Keratinocyte (primary cell): ENCODE data around the gene CFAP61. TPM values are rescaled to one million over a fixed set of nuclear protein-coding genes. Genes with fewer than 3 reads are reported as not detected.

Experiments
- DNase-seq: peaks from one replicate; pipeline ENCODE4 v3.0.0-alpha.2; 2011; ENCODE audit warnings: low read depth, missing footprints, low spot score
- FAIRE-seq: peaks from 2 replicates; lab custom pipeline; 2011; peaks lifted over from hg19 to GRCh38; lab: Jason Lieb, UNC
- H2AFZ ChIP-seq: 2 replicates; pipeline ENCODE4 v1.6.0; 2012; ENCODE audit warnings: low read length, control low read depth, inconsistent platforms; ENCODE audit not compliant: control insufficient read depth
- H3K27ac ChIP-seq: 2 replicates; pipeline ENCODE4 v1.5.1; 2011; ENCODE audit warnings: low read length; ENCODE audit not compliant: control insufficient read depth, insufficient read depth
- H3K27me3 ChIP-seq: 3 replicates; pipeline ENCODE4 v1.6.0; 2011; ENCODE audit warnings: low read length; ENCODE audit not compliant: control insufficient read depth, insufficient read depth; ENCODE audit errors: extremely low read depth
- H3K36me3 ChIP-seq, 2 experiments: 2 replicates in 1 of 2; 3 replicates in 1 of 2; pipeline ENCODE4 v1.5.1; 2011; ENCODE audit warnings: low read length in 2 of 2, mild to moderate bottlenecking in 1 of 2; ENCODE audit not compliant: control insufficient read depth in 2 of 2, insufficient read depth in 2 of 2; ENCODE audit errors: extremely low read depth in 1 of 2
- H3K4me1 ChIP-seq: 3 replicates; pipeline ENCODE4 v1.5.1; 2011; ENCODE audit warnings: low read length; ENCODE audit not compliant: control insufficient read depth, insufficient read depth; ENCODE audit errors: extremely low read depth
- H3K4me2 ChIP-seq: 3 replicates; pipeline ENCODE4 v1.6.0; 2011; ENCODE audit warnings: low read depth, low read length; ENCODE audit not compliant: control insufficient read depth, insufficient read depth; ENCODE audit errors: extremely low read depth
- H3K4me3 ChIP-seq, 3 experiments: fragments of 200-600 bp in 1 of 3; sonication (generic) in 1 of 3; 2 replicates in 2 of 3; 3 replicates in 1 of 3; pipeline ENCODE4 v1.5.1; 2011 to 2016; ENCODE audit warnings: low read length in 3 of 3, mild to moderate bottlenecking in 3 of 3, control low read depth in 2 of 3, inconsistent platforms in 1 of 3, low read depth in 1 of 3, mixed read lengths in 1 of 3, mixed run types in 1 of 3, moderate library complexity in 1 of 3; ENCODE audit not compliant: control insufficient read depth in 2 of 3, insufficient read depth in 2 of 3; ENCODE audit errors: extremely low read depth in 1 of 3
- H3K79me2 ChIP-seq: 2 replicates; pipeline ENCODE4 v1.6.0; 2012; ENCODE audit warnings: low read length; ENCODE audit not compliant: control insufficient read depth, insufficient read depth
- H3K9ac ChIP-seq: 3 replicates; pipeline ENCODE4 v1.6.0; 2011; ENCODE audit warnings: low read length; ENCODE audit not compliant: control insufficient read depth, insufficient read depth; ENCODE audit errors: extremely low read depth
- H3K9me1 ChIP-seq: 3 replicates; pipeline ENCODE4 v1.6.0; 2011; ENCODE audit warnings: low read length; ENCODE audit not compliant: control insufficient read depth, insufficient read depth; ENCODE audit errors: extremely low read depth
- H3K9me3 ChIP-seq: 2 replicates; pipeline ENCODE4 v1.5.1; 2012; ENCODE audit warnings: low read depth, low read length; ENCODE audit not compliant: control insufficient read depth
- H4K20me1 ChIP-seq: 3 replicates; pipeline ENCODE4 v1.6.0; 2011; ENCODE audit warnings: low read length; ENCODE audit not compliant: control insufficient read depth, insufficient read depth; ENCODE audit errors: extremely low read depth
- EZH2 ChIP-seq: IDR thresholded peaks from one replicate; pipeline ENCODE4 v1.6.1; 2012; ENCODE audit warnings: inconsistent platforms, mild to moderate bottlenecking, low read length, moderate library complexity
- dilution Hi-C: fragments of 300-500 bp; cut with MboI; formaldehyde crosslinking; loops from one replicate; pipeline ENCODE4 v1.7.0; 2020; ENCODE audit warnings: low sequenced_read_pairs; ENCODE audit not compliant: extremely low pct_ligation_motif_present
- polyA plus RNA-seq, 5 experiments: library from polyadenylated mRNA; depleted of rRNA in 3 of 5; stranded (reverse) in 3 of 5; stranded (forward) in 1 of 5; unstranded in 1 of 5; fragments of >200 nt; gene quantifications; 1 replicate in 1 of 5; 2 replicates in 3 of 5; 3 replicates in 1 of 5; pipeline versions ENCODE4 v1.2.1 to v1.2.3, GENCODE V29; 2011 to 2012; ENCODE audit warnings: missing spikeins in 2 of 5, low read depth in 1 of 5, low replicate concordance in 1 of 5
- TF ChIP-seq, protein P1 (sequence below), 3 experiments: IDR thresholded peaks in 1 of 3; conservative IDR thresholded peaks in 1 of 3; optimal IDR thresholded peaks in 1 of 3; 2 replicates in 2 of 3; 3 replicates in 1 of 3; pipeline versions ENCODE3 to v1.5.1; 2011; ENCODE audit warnings: low read length in 3 of 3, mild to moderate bottlenecking in 3 of 3, moderate library complexity in 2 of 3, control low read depth in 1 of 3, inconsistent platforms in 1 of 3; ENCODE audit not compliant: insufficient read depth in 2 of 3; ENCODE audit errors: extremely low read depth in 1 of 3

The CFAP61 gene
- polyA plus RNA-seq, 1 donor (not counting 4 experiments of a cell fraction or from before 2014, with no cell fraction given), result 0.25 TPM

DNA sequence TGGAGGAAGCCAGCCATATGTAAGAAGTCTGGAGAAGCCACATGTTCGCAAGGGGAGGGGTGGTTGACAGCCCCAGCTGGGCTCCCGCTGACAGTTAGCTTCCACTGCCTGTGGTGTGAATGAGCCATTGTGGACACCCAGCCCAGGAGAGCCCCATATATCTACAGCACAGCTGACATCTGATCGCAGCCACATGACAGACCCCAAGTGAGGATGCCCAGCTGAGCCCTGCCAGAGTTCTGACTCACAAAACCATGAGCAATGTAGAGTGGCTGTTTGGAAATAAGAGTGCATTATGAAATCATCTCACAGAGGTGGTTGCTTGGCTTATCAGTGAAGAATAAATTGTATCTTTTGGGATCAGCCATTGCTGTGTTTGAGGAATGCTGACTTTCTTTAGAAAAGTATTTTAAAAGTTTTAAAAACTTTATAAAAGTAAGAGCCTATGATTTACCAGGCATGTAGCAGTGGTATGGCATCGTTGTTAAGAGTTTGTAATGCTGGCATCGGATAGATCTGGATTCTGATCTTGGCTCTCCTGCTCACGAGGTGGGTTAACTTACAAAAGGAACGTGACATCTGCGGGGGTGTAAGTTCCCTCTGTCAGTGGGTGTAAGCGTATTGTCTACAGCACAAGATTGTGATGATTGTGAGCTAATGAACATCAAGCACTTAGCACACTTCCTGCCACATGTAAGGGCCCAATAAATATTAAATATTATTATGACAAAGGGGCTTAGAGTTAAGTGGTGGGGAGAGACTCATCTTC lies 24.1 kb downstream of the CFAP61 start:
- no peak for TF ChIP-seq EZH2
- TF ChIP-seq, protein P1, sequence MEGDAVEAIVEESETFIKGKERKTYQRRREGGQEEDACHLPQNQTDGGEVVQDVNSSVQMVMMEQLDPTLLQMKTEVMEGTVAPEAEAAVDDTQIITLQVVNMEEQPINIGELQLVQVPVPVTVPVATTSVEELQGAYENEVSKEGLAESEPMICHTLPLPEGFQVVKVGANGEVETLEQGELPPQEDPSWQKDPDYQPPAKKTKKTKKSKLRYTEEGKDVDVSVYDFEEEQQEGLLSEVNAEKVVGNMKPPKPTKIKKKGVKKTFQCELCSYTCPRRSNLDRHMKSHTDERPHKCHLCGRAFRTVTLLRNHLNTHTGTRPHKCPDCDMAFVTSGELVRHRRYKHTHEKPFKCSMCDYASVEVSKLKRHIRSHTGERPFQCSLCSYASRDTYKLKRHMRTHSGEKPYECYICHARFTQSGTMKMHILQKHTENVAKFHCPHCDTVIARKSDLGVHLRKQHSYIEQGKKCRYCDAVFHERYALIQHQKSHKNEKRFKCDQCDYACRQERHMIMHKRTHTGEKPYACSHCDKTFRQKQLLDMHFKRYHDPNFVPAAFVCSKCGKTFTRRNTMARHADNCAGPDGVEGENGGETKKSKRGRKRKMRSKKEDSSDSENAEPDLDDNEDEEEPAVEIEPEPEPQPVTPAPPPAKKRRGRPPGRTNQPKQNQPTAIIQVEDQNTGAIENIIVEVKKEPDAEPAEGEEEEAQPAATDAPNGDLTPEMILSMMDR (optimal IDR thresholded peaks at IDR 0.05 in 1 of 3, IDR thresholded peaks at IDR 0.05 in 1 of 3, conservative IDR thresholded peaks at IDR 0.05 in 1 of 3; ENCODE audit: extremely low read depth in 1 of 3, insufficient read depth in 2 of 3, low read length in 3 of 3), result no peak

DNA sequence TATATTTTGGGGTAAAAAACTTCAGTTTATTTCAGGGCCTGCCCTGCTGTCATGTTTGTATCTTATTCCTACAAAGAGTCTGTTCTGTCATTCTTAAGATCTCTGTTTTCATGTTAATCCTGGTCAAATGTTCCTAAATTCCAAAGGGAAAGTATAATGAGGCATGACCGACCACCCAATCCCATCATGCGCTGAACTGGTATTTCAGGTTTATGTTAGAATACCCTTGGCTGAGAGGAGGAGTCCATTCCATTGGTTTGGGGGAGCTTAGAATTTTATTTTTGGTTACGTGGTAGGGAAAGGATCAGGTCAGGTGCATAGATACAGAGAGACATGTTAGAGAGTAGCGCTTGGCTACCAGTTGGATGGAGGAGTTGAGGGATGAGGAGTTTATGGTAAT lies 25.7 kb downstream of the CFAP61 start:
- peaks cover 9% of the 10 kb centered on the region for H3K27me3 ChIP-seq
- no peaks in the 10 kb centered on the region for H3K79me2 ChIP-seq
- no peaks in the 10 kb centered on the region for H4K20me1 ChIP-seq
- H3K9me3 ChIP-seq, result no peaks in the 10 kb centered on the region
- no peaks in the 10 kb centered on the region for H3K4me1 ChIP-seq
- no peak overlapping the region for H3K27ac ChIP-seq
- no peak overlapping the region for H3K9ac ChIP-seq
- H3K36me3 ChIP-seq, result no peaks in the 10 kb centered on the region
- no peak overlapping the region for H3K4me2 ChIP-seq
- H3K4me3 ChIP-seq, result no peak overlapping the region
- no peak overlapping the region for H2AFZ ChIP-seq
- no peaks in the 10 kb centered on the region for H3K9me1 ChIP-seq
- FAIRE-seq, result no peak
- TF ChIP-seq EZH2, result no peak
- TF ChIP-seq, protein P1 (optimal IDR thresholded peaks at IDR 0.05 in 1 of 3, IDR thresholded peaks at IDR 0.05 in 1 of 3, conservative IDR thresholded peaks at IDR 0.05 in 1 of 3; ENCODE audit: extremely low read depth in 1 of 3, insufficient read depth in 2 of 3, low read length in 3 of 3), result no peak
- DNase-seq, result no peak
- dilution Hi-C loops, result no loop called here

More for the DNA sequence above, 24.1 kb downstream of the CFAP61 start:
- H4K20me1 ChIP-seq, result no peaks in the 10 kb centered on the region
- H3K4me1 ChIP-seq, result no peaks in the 10 kb centered on the region
- no peak overlapping the region for H2AFZ ChIP-seq
- no peaks in the 10 kb centered on the region for H3K36me3 ChIP-seq
- H3K27me3 ChIP-seq, result peaks cover 9% of the 10 kb centered on the region
- FAIRE-seq (no peak), DNase-seq (no peak)
- no peak overlapping the region for H3K27ac ChIP-seq
- H3K9ac ChIP-seq, result no peak overlapping the region
- H3K79me2 ChIP-seq, result no peaks in the 10 kb centered on the region
- no peaks in the 10 kb centered on the region for H3K9me1 ChIP-seq
- dilution Hi-C loops, result no loop called here
- no peaks in the 10 kb centered on the region for H3K9me3 ChIP-seq
- no peak overlapping the region for H3K4me2 ChIP-seq
- H3K4me3 ChIP-seq, result no peak overlapping the region
